Spleen (tissue), 11 donors: ENCODE data around the gene NKX2-4. TPM values are rescaled to one million over a fixed set of nuclear protein-coding genes. Genes with fewer than 3 reads are reported as not detected.

Source experiments
- DNase-seq: peaks from one replicate; pipeline ENCODE4 v3.0.0-alpha.2; 2020
- H3K27ac ChIP-seq, 8 donors: fragments of 200-600 bp; sonication (generic) in 7 of 8; 1 replicate in 4 of 8; 2 replicates in 4 of 8; pipeline versions ENCODE4 v1.5.0 to v1.8.0; 2016 to 2021; ENCODE audit warnings: inconsistent platforms in 4 of 8, mild to moderate bottlenecking in 4 of 8, moderate library complexity in 1 of 8
- H3K27me3 ChIP-seq, 7 donors: fragments of 200-600 bp; sonication (generic) in 6 of 7; replicated peaks in 1 of 7; 1 replicate in 4 of 7; 2 replicates in 3 of 7; pipeline versions ENCODE4 v1.5.0 to v1.8.0; 2016 to 2021; ENCODE audit warnings: inconsistent platforms in 3 of 7, mild to moderate bottlenecking in 1 of 7
- H3K36me3 ChIP-seq, 6 donors: fragments of 200-600 bp; sonication (generic) in 5 of 6; 1 replicate in 4 of 6; 2 replicates in 2 of 6; pipeline versions ENCODE4 v1.5.0 to v1.8.0; 2016 to 2021; ENCODE audit warnings: inconsistent platforms in 2 of 6
- H3K4me1 ChIP-seq, 6 donors: fragments of 200-600 bp; sonication (generic) in 5 of 6; 1 replicate in 3 of 6; 2 replicates in 3 of 6; pipeline versions ENCODE4 v1.5.0 to v1.8.0; 2016 to 2021; ENCODE audit warnings: inconsistent platforms in 3 of 6
- H3K4me3 ChIP-seq, 8 donors: fragments of 200-600 bp; sonication (generic) in 7 of 8; 1 replicate in 4 of 8; 2 replicates in 4 of 8; pipeline versions ENCODE4 v1.5.0 to v1.8.0; 2016 to 2021; ENCODE audit warnings: inconsistent platforms in 4 of 8, mild to moderate bottlenecking in 4 of 8, moderate library complexity in 2 of 8
- H3K9me3 ChIP-seq, 8 donors: fragments of 200-600 bp; sonication (generic) in 7 of 8; 1 replicate in 4 of 8; 2 replicates in 4 of 8; pipeline versions ENCODE4 v1.5.0 to v1.8.0; 2016 to 2021; ENCODE audit warnings: inconsistent platforms in 4 of 8
- CTCF ChIP-seq, 11 experiments: fragments of 200-600 bp in 7 of 11; fragments of 450-650 bp in 4 of 11; sonication (generic) in 4 of 11; IDR thresholded peaks in 8 of 11; conservative IDR thresholded peaks in 3 of 11; 1 replicate in 7 of 11; 2 replicates in 4 of 11; pipeline versions ENCODE4 v1.4.0 to v1.8.0; 2016 to 2021; ENCODE audit warnings: antibody characterized with exemption in 11 of 11, inconsistent platforms in 4 of 11, mild to moderate bottlenecking in 1 of 11
- POLR2A ChIP-seq, 3 donors: fragments of 450-650 bp; IDR thresholded peaks; one replicate each; pipeline ENCODE4 v1.5.1; 2017; ENCODE audit warnings: antibody characterized with exemption in 3 of 3, mild to moderate bottlenecking in 1 of 3
- POLR2AphosphoS5 ChIP-seq, 3 donors: sonication (generic); formaldehyde crosslinking; IDR thresholded peaks; one replicate each; pipeline ENCODE4 v1.5.1; 2017; ENCODE audit warnings: antibody characterized with exemption in 3 of 3
- WGBS, 5 donors: extraction: QIAGEN DNeasy Blood & Tissue Kit in 3 of 5; methylation state at CpG; one replicate each; pipeline versions ENCODE4 v1.1.5 to v1.1.7; 2013 to 2018; 5-methylcytosine and 5-hydroxymethylcytosine counted together
- intact Hi-C: fragments of 100-400 bp; cut with DNase I; formaldehyde crosslinking; loops from one replicate; pipeline ENCODE4 v1.15.0; 2023; ENCODE audit warnings: low total_unique reads
- polyA plus RNA-seq, 3 donors: library from polyadenylated mRNA; stranded (reverse); fragments of 200-250 nt; gene quantifications; one replicate each; pipeline ENCODE4 v1.2.1, GENCODE V29; 2013
- total RNA-seq, 7 donors: library from RNA; depleted of rRNA in 3 of 7; stranded (reverse); fragments of >200 nt in 3 of 7; fragmentation: NEBNext Ultra II Directional in 4 of 7; extraction: Animal tissue kit (Norgen Biotek cat#: 25700) in 4 of 7; gene quantifications; one replicate each; pipeline versions ENCODE4 v1.1.0 to v1.2.1, GENCODE V29; 2016 to 2021
- donor health status: healthy with polysubstance abuse.
- donor health status: DM: no; HTN: no; CAD: no; lungs with moderate emphysema.
- donor health status: DM: no; HTN: no; CAD: no.
- donor health status: Bipolar disorder and iron deficiency.
- donor health status: healthy.
- donor health status: DM: no; HTN: no; CAD: no.
- donor health status: DM: yes; HTN: yes; CAD: no.

Gene NKX2-4
- total and polyA plus RNA-seq, 10 donors, result not detected

- DNase-seq, result no peak
- H3K27me3 ChIP-seq, result no peaks in the 10 kb centered on the region
- TF ChIP-seq POLR2A (IDR thresholded peaks at IDR 0.05) (no peak), CTCF (IDR thresholded peaks at IDR 0.05 in 8 of 11, conservative IDR thresholded peaks at IDR 0.05 in 3 of 11) (no peak), POLR2AphosphoS5 (IDR thresholded peaks at IDR 0.05) (no peak)
- H3K9me3 ChIP-seq, result no peaks in the 10 kb centered on the region
- H3K4me1 ChIP-seq, result peaks cover 0 to 8% (median 0%) of the 10 kb centered on the region in 6 donors
- H3K27ac ChIP-seq, result no peak overlapping the region
- no peak overlapping the region for H3K4me3 ChIP-seq
- H3K36me3 ChIP-seq, result peaks cover 0 to 83% (median 31%) of the 10 kb centered on the region in 6 donors
- WGBS, 5 donors, result 92 to 97% (median 94%) methylated on average over 5 of the region's 5 CpGs
- intact Hi-C loops, result no loop called here
Observed at GRCh38 chr20:21378259-21378658, 19.1 kb downstream of the NKX2-4 start.

GRCh38 chr20:21377701-21378100 is 19.6 kb downstream of the NKX2-4 start:
- Histone ChIP-seq H3K27ac (no peak overlapping the region), H3K9me3 (no peaks in the 10 kb centered on the region), H3K27me3 (no peaks in the 10 kb centered on the region), H3K36me3 (peaks cover 0 to 83% (median 25%) of the 10 kb centered on the region in 6 donors), H3K4me3 (no peak overlapping the region), H3K4me1 (peaks cover 0 to 10% (median 0%) of the 10 kb centered on the region in 6 donors)
- 95 to 97% (median 96%) methylated on average over 9 of the region's 9 CpGs for WGBS, 5 donors
- intact Hi-C loops, result no loop called here
- no peak for DNase-seq
- TF ChIP-seq POLR2AphosphoS5 (IDR thresholded peaks at IDR 0.05) (no peak), POLR2A (IDR thresholded peaks at IDR 0.05) (no peak), CTCF (IDR thresholded peaks at IDR 0.05 in 8 of 11, conservative IDR thresholded peaks at IDR 0.05 in 3 of 11) (no peak)

- intact Hi-C loops, result no loop called here
- Histone ChIP-seq H3K36me3 (peaks cover 0 to 81% (median 20%) of the 10 kb centered on the region in 6 donors), H3K27ac (no peak overlapping the region), H3K9me3 (no peaks in the 10 kb centered on the region), H3K4me1 (peaks cover 0 to 10% (median 0%) of the 10 kb centered on the region in 6 donors), H3K27me3 (no peaks in the 10 kb centered on the region), H3K4me3 (no peak overlapping the region)
- DNase-seq, result no peak
- 95 to 97% (median 97%) methylated on average over 3 of the region's 3 CpGs for WGBS, 5 donors
- TF ChIP-seq POLR2AphosphoS5 (IDR thresholded peaks at IDR 0.05) (no peak), CTCF (IDR thresholded peaks at IDR 0.05 in 8 of 11, conservative IDR thresholded peaks at IDR 0.05 in 3 of 11) (no peak), POLR2A (IDR thresholded peaks at IDR 0.05) (no peak)
Observed at GRCh38 chr20:21376626-21377025, 20.7 kb downstream of the NKX2-4 start.

GRCh38 chr20:21373436-21373835 is 23.9 kb downstream of the NKX2-4 start:
- H3K4me3 ChIP-seq, result no peak overlapping the region

More at GRCh38 chr20:21373436-21373835, 23.9 kb downstream of the NKX2-4 start:
- H3K9me3 ChIP-seq, result no peaks in the 10 kb centered on the region
- H3K27me3 ChIP-seq, result no peaks in the 10 kb centered on the region
- no peak overlapping the region for H3K27ac ChIP-seq
- peaks cover 0 to 10% (median 0%) of the 10 kb centered on the region in 6 donors for H3K4me1 ChIP-seq
- 82 to 89% (median 83%) methylated on average over 1 of the region's 1 CpG for WGBS, 5 donors
- peaks cover 0 to 81% (median 29%) of the 10 kb centered on the region in 6 donors for H3K36me3 ChIP-seq
- no peak for TF ChIP-seq CTCF (IDR thresholded peaks at IDR 0.05 in 8 of 11, conservative IDR thresholded peaks at IDR 0.05 in 3 of 11)
- TF ChIP-seq POLR2AphosphoS5 (IDR thresholded peaks at IDR 0.05), result no peak
- no peak for TF ChIP-seq POLR2A (IDR thresholded peaks at IDR 0.05)
- intact Hi-C loops, result no loop called here
- no peak for DNase-seq
